ENCODE data around the gene VCX.
"Not testable (repeated sequence)": the region's sequence is repeated elsewhere in the genome, so short reads cannot be mapped to it uniquely, and the experiment has no call there.

Gene VCX

GRCh38 chrX:7842871-7843270 is at the start of gene VCX:
Gene VCX, plus strand, starts transcription at chrX:7843171. Its CDS starts 33 bp downstream, at chrX:7843204.
- not testable (repeated sequence) for DNase-seq

GRCh38 chrX:7798327-7798726 is 44.6 kb upstream of the VCX start:
- no peak for DNase-seq

- no peak for DNase-seq
These were observed 41.3 kb upstream of the VCX start for GRCh38 chrX:7801711-7802110.

GRCh38 chrX:7815166-7815805 is 27.7 kb upstream of the VCX start:
- DNase-seq: no peak

- DNase-seq: no peak
These were observed 14.4 kb upstream of the VCX start for GRCh38 chrX:7828594-7828993.

GRCh38 chrX:7841084-7841805 is 1.7 kb upstream of the VCX start:
- DNase-seq: no peak

- DNase-seq: no peak
These were observed 9.2 kb downstream of the VCX start for GRCh38 chrX:7852166-7852565.

GRCh38 chrX:7872042-7872441 is 29.1 kb downstream of the VCX start:
- no peak for DNase-seq

- DNase-seq: no peak
These were observed 34.0 kb downstream of the VCX start for GRCh38 chrX:7876957-7877356.

- DNase-seq: no peak
These were observed 46.2 kb downstream of the VCX start for GRCh38 chrX:7889135-7889534.

- no peak for DNase-seq
These were observed 46.7 kb downstream of the VCX start for GRCh38 chrX:7889680-7890079.

GRCh38 chrX:7891928-7892327 is 49.0 kb downstream of the VCX start:
- no peak for DNase-seq
